DMS114 treated with DMSO at 0.1 percent for 48 hours (cell line): ENCODE results near the gene ECE2.
A peak's percentile ranks its signal among the peaks of the same experiment; 100 is the strongest.

ENCODE experiments used
- DNase-seq: peaks from one replicate; lab custom pipeline; 2025; ENCODE audit not compliant: unreplicated experiment; lab: John Stamatoyannopoulos, UW

ECE2 gene

DNA sequence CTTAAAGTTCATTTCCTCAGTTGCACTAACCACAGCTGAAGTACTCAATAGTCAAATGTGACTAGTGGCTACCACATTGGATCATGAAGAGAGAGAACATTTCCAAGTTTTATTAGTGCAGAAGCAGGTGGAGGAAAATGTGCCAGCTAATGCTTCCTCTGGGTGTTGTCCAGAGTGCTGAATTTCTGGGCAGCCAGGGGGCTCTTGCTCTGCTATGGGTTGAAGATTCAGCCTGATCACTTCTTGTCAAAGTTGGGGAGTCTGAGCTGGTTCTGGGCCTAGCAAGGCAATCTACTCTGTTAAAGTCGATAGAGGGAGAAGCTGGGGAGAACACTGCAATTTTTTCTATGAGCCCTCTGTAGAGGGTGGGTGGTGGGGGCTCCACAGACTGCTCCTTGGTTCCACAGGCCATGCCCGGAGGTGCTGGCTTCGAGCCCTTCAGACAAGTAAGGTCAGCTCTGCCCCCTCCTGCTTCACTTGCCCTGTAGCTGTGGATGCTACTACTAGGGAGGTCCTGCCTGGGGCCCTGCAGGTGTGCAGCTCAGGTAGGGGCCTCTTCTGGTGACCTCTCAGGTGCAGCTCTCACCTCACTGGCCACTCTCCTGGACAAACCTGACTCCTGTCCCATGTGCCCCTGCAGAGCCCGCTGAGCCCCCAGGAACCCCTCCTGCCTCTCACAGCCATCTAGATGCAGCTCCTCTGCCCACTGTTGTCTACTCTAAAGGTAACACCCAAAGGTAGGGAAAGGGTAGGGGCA is 35.3 kb upstream of the ECE2 start:
- DNase-seq, result no peak

DNA sequence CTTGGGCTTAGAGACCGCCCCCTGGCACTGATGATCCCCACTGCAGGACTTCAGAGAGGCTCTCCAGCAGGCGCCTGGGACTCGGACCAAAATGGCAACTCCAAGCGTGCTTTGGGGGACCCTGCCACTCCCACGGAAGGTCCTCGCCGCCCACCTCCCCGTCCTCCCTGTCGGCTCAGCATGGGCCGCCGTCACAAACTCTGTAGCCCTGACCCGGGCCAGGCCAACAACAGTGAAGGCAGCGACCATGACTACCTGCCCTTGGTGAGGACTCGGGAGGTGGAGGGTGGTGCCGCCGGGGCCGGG is 34.7 kb upstream of the ECE2 start:
- no peak for DNase-seq

DNA sequence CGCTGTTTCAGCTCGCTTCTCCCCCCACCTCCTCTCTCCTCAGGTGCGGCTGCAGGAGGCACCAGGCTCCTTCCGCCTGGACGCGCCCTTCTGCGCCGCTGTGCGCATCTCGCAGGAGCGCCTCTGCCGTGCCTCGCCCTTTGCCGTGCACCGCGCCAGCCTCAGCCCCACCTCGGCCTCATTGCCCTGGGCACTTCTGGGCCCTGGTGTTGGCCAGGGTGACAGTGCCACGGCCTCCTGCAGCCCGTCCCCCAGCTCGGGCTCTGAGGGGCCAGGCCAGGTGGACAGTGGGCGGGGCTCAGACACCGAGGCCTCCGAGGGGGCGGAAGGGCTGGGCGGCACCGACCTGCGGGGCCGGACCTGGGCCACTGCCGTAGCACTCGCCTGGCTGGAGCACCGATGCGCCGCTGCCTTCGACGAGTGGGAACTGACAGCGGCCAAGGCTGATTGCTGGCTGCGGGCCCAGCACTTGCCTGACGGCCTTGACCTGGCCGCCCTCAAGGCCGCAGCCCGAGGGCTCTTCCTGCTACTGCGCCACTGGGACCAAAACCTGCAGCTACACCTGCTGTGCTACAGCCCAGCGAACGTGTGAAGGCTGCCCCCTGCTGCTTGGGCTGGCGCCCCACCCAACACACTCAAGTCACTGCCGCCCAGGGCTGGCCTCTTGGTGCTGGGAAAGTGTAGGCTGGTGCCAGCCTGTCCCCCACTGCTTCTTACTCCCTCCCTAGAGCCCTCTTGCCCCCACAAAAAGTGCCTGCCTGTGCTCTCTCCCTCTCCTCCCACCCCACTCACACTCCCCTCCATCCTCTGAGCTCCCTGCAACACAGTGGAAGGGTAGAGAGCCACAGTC is 34.1 kb upstream of the ECE2 start:
- no peak for DNase-seq

DNA sequence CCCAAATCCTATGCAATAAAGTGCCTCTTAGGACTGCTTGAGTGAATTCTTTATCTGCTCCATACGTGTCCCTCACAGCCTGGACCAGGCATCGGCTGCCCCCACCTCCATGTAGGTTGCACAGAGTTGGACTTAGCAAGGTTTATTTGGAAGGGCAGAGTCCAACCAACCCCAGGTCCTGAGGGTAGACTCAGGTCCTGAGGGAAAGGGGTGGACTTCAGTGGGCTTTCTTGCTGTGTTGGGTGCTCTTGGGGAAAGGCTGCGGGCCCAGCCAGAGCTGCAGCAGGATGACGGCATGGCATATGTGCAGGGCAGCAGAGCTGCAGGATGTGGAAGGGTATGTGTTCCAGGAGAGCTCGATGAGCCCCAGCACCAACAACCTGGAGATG is 33.5 kb upstream of the ECE2 start:
- no peak for DNase-seq

DNA sequence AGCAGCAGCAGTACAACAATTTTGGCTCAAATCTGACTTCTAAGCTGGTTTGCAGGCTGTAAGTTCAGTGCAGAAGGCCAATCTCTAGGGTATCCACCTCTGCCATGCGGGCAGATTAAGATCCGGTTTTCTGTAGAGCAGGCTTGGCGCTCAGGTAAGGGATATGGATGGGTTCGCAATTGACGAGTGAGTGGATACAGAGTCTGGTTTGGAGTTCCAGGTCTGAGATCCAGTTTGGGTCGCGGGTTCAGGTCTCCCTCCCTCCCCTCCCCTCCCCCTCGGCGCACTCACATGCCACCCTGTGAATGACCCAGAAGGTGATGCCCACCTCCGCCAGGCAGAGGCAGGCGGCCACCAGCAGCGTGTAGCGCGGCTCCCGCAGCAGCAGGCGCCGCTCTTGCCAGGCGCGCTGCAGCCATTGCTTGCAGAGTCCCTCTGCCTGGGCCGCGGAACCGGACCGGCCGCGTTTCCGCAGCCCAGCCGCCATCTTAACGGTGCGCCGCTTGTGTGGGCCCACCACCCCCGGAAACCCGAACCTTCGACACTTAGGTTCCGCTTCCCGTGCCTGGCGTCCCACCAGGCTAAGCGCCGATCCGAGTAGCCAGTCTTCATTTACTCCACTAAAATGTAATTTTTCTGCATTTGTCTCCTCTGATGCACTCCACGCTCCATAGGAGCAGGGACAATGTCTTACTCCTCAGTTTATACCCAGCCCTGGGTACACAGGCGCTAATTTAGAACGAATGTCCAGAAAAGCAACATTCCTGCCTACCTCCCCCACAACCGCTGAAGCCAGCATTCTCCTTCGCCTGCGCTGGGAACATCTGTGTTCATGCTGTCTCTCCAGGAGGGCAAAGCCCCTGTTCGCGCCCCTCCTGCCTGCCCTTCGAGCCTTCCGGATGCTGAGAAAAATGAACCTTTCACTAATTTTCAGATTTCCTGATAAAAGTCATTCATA is 27.1 kb upstream of the ECE2 start, which contains the start of gene ALG3:
Gene ALG3 (minus strand): TSS at position 509 of the 958 bp plus-strand sequence. CDS start 22 bp downstream, at position 487.
- DNase-seq, result peak; percentile 71

DNA sequence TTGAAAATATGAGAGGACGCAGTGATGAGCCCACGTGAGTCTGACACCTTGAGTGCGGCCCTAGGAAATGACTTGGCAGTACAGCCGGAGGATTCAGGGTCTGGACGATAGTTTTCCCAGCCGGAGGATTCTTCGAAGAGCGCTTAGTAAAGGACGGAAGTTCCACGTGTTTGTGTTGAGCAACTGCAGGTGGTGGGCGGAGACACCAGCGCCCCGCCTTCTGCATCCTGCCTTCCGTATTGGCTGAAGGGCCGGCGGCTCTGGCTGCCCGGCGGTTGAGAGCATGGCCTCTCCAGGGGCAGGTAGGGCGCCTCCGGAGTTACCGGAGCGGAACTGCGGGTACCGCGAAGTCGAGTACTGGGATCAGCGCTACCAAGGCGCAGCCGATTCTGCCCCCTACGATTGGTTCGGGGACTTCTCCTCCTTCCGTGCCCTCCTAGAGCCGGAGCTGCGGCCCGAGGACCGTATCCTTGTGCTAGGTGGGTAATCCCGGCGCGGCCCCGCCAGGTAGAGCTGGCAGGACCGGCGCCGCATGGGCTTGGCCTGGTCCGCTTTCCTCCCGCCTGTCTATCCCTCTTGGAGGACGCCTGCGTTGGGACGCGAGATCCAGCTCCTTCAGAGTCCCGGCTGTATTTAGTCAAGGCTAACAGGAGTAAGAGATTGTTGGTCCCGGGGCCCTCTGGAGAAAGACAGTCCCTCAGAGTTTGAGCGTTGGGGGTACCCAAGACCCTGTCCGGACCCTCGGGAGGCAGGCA is 26.2 kb upstream of the ECE2 start, which contains the start of gene EEF1AKMT4:
Gene EEF1AKMT4 (plus strand): TSS at position 261 of the 755 bp plus-strand sequence. CDS start 23 bp downstream, at position 284.
- DNase-seq, result peak; percentile 97

DNA sequence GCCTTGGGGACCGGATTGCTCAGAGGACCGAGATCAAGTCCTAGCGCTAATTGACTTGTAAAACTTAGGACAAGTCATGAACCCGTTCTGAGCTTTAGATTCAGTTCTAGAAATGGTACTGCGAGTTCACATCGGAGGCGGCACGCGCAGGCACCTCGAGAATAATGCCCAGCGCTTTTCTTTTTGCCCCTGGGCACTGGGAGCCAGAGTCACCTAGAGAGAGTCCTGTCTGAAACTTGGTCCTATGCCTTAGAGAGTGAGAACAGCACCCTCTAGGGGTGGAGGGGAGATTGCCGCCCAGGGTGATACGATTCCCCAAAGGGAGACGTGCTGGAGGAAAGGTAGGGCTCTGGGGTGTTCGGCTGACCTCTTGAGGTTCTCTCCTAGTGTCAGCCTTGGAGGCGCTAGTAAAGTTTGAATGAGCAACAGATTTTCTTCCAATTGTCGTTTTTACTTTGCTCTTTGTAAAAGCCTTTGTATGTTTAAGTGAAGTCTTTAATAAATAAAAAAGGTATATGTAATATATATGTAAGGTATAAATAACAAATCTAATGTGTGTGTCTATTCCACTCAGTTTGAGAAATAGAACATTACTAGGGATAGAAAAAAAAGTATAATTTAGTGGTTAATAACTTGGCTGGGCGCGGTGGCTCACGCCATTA is 25.5 kb upstream of the ECE2 start:
- peak; percentile 80 for DNase-seq

DNA sequence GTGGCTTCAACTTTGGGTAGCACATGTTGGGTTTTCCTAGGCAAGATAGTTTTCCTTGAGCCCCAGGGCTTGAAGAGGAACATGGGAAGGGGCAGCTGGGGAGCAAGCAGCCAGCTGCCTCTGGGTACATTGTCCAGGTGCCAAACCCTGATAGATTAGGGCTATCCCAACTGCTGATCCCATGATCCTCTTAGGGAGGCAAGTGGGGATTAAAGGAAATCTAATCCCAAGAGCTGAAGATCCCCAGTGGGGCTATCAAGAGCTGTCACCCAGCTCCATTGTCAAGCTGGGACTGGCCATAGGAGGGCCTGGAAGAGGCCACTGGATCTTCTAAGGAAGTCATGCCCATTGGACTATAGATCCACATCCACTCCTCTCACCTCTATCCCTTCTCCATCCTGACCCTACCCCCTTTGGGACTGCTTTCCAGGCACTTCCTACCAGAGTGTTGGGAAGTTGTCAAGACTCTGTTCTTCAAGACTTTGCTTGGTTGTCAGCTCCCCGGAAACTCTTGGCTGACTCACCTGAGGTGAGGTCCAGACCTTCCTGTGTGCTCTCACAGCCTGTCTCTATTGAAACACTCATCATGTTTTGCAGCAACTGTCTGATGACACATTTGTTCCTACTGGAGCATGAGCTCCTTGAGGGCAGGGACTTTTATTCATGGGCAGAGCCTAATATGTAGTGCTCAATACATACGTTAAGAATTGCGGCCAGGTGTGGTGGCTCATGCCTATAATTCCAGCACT is 20.4 kb upstream of the ECE2 start:
- DNase-seq, result no peak

DNA sequence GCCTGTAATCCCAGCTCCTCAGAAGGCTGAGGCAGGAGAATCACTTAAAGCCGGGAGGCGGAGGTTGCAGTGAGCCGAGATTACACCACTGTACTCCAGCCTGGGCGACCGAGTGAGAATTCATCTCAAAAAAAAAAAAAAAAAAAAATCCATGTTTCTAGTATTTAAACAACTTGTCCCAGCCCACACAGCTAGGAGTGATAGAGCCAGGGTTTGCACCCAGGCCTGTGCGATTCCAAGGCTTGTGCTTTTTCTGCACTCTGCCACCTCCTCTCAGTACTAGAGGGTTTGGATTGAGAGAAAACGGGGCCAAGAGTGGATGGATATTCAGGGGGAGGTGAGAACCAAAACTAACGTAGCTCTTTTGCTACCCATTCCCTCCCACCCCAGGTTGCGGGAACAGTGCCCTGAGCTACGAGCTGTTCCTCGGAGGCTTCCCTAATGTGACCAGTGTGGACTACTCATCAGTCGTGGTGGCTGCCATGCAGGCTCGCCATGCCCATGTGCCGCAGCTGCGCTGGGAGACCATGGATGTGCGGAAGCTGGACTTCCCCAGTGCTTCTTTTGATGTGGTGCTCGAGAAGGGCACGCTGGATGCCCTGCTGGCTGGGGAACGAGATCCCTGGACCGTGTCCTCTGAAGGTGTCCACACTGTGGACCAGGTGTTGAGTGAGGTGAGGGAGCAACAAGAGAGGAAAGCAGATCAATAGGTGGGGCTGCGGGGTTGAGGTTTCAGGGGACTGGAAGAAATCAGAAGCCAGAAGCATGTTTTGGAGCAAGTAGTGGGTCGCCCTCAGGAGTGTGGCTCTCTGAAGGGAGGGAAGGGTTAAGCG is 18.5 kb upstream of the ECE2 start:
- no peak for DNase-seq

DNA sequence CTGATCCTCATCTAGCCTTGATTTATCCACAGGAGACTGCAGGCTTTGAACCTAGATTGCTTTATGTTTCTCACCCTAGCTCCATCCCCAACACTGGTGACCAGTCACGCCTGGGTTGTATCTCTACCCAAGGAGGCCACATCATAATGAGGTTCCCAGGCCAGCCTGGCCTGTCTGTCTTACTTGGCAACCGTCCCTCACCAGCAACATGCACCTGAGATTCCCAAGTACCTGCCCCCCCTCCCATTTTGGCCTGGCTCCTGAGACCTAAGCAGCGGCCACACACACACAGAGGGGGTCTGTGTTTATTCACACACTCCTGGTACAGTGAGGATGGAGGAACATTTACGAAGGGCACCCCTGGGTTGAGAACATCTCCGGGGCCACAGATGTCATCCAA is 16.9 kb upstream of the ECE2 start:
- DNase-seq, result no peak

DNA sequence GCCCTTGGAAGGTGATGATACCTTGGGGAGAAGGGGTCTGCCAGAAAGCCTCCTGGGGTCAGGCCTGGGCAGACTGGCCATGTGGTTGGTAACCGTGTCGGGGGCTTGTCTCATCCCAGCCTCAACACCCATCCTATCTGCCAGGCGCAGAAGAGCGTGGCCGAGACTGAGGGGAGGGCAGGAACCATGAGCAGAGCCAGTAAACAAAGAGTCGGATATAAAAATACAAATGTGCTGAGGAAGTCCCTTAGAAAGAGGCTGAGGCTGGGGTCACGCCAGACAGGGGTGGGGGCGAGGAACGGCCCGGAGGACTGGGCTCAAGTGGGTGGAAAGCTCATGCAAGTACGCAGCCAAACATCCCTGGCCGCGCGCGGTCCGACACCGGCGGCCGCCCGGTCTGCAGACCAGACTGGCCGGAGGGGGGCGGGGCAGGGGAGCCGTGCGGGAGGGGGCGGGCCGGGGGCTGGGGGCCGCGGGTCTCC is 16.4 kb upstream of the ECE2 start:
- no peak for DNase-seq

DNA sequence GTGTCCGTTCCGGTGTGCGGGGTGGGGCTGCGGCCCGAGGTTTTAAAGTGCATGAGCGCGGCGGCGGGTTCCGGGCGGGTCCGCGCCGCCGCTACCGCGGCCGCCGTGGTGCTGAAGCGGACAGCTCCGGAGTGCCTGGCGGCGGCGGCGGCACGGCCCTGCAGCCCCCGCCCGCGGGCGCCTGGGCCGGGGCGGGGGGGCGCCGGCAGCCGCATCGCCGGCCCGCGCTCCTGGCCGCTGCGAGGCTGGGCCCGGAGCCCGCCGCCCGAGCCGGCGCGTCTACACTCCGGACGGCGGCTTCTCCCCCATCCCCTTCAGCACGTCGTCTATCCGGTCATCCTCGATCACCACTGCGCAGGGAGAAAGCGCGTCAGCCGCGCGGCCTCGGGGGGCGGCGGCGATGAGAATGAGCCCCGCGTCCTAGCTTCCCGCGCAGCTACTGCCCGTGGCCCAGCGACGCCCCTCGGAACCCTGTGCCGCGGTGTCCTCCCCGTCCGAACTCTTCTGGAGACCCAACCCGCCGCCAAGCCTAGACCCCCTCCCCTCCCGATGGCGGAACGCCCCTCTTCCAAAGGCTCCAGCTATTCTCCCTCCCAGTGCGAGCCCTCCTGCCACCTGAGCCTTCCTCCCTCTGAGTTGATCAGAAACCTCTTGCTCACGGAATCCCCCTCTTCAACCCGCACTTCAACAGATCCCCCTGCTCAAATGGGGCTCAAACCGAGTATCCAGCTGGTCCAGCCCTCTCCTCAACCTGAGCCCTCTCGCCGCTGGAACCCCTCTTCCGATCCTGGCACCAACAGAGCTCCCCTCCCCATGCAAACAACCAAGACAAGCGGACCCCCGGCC is 15.7 kb upstream of the ECE2 start:
- peak; percentile 14 for DNase-seq

DNA sequence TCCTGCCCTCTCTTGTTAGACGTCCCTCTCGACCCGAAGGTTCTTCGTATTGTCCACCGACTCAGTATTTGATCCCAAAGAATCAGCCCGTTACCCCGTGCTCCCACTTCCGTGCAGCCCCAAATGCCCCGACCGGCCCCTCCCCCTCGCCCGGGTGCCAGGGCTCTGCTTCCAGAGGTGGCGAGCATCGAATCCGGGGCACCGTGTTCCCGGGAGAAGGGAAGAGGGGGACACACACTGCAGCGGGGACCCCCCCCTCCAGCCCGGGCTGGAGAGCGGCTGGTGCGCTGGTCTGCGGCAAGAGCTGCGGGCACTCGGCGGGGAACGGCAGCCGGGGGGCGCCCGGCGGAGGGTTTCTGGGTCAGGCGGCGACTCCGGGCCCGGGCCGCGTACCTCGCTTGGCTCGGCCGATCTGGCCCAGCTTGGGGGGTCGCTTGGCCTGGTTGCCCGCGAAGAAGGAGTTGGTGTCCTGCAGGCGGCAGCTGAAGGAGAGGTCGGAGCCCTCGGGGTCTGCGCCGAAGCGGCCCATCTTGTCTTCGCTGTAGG is 15.0 kb upstream of the ECE2 start:
- DNase-seq, result no peak

DNA sequence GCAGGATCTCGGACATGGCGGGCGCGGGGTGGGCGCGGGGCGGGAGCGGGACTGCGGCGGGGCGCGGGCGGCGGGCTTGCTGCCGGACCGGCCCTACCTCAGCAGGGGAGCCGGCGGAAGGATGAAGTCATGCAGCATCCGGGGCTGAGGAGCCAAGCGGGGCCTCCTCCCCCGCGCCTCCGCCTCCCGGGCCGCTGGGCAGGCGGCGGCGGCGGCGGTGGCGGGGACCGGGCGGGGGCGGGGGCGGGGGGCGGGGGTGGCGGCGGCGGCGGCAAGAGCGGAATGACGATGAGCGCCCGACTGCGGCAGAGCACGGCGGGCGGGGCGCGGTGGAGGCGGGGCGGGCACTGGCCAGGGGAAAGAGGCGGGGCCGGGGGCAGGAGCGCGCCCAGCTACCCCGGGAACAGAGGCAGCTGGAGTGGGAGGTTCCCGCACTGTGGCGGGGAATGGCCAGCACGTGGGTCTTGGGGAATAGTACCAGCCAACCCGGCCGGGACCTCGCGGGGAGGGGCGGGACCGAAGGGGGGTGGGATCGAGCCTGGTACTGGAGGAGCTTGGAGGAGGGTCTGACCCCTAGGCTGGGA is 14.5 kb upstream of the ECE2 start, which contains the start of gene CAMK2N2:
Gene CAMK2N2 (minus strand): TSS at position 284 of the 584 bp plus-strand sequence. CDS start 268 bp downstream, at position 16.
- peak; percentile 73 for DNase-seq

DNA sequence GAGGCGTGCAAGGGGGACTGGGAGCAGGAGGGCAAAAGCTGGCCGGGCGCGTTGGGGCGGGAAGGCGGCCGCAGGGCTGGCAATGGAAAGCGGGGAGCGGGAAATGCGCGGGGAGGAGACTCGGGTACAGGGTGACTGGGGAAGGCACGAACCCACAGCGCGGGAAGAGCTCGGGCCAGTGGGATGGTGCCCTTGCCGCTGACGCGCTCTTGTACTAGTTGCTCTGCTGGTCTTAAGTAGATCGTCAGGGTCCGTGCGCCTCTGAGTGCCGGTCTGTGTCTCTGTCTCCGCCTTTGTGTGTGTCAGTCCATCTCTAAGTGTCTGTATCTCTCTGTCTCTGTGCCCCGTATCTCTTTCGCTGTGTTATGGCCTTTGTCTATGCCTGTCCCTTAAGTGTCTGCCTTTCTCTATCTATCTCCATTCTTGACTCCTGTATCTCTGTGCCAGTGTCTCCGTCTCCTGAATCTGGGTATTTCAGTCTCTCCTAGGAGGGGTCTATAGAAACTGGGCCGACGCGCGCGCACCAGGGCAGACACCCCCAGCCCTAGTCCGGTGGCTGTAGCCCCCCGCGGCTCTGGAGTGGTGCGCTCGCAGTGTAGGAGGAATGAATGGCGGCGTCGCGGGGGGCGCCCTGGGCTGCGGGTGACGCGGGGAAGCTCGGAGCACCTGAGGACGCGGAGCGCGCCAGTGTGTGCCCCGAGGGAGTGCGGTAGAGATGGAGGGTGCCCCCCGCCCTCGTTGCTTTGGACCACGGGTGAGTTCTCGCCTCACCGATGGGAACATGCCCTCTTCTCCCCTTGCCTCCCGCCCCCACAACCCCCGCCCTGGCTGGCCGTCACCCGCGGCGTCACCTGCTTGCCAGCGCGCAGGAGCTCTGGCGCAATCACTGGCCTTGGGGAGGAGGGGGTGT is 13.7 kb upstream of the ECE2 start:
- DNase-seq, result peak; percentile 24
